Esophagus (tissue), 2 donors: Measurements from ENCODE around the gene ST14. TPM values are rescaled to one million over a fixed set of nuclear protein-coding genes. Genes with fewer than 3 reads are reported as not detected.
A peak's percentile ranks its signal among the peaks of the same experiment; 100 is the strongest.

Experiments
- H3K27ac ChIP-seq, 2 donors: one replicate each; pipeline ENCODE4 v1.5.1; 2013; ENCODE audit warnings: low read depth in 2 of 2, mild to moderate bottlenecking in 2 of 2, inconsistent platforms in 1 of 2, low read length in 1 of 2, moderate library complexity in 1 of 2
- H3K27me3 ChIP-seq, 2 donors: one replicate each; pipeline ENCODE4 v1.6.1; 2013; ENCODE audit warnings: low read length in 2 of 2, control low read depth in 1 of 2, mild to moderate bottlenecking in 1 of 2; ENCODE audit not compliant: insufficient read depth in 2 of 2, control insufficient read depth in 1 of 2
- H3K36me3 ChIP-seq, 2 donors: one replicate each; pipeline ENCODE4 v1.6.1; 2013; ENCODE audit warnings: low read length in 1 of 2; ENCODE audit not compliant: control insufficient read depth in 2 of 2, insufficient read depth in 2 of 2
- H3K4me1 ChIP-seq, 2 donors: one replicate each; pipeline ENCODE4 v1.6.1; 2013; ENCODE audit warnings: low read length in 1 of 2; ENCODE audit not compliant: control insufficient read depth in 2 of 2, insufficient read depth in 2 of 2
- H3K4me3 ChIP-seq, 2 donors: one replicate each; pipeline ENCODE4 v1.5.1; 2013; ENCODE audit warnings: low read length in 2 of 2, mild to moderate bottlenecking in 2 of 2, low read depth in 1 of 2, moderate library complexity in 1 of 2
- H3K9me3 ChIP-seq, 2 donors: one replicate each; pipeline ENCODE4 v1.6.1; 2013; ENCODE audit warnings: mild to moderate bottlenecking in 2 of 2, low read depth in 1 of 2, low read length in 1 of 2, moderate library complexity in 1 of 2; ENCODE audit not compliant: control insufficient read depth in 2 of 2, insufficient read depth in 1 of 2
- WGBS, 2 donors: extraction: QIAGEN DNeasy Blood & Tissue Kit; methylation state at CpG; one replicate each; pipeline ENCODE4 v1.1.7; 2013; 5-methylcytosine and 5-hydroxymethylcytosine counted together
- polyA plus RNA-seq, 2 donors: library from polyadenylated mRNA; stranded (reverse); fragments of 200-250 nt; gene quantifications; one replicate each; pipeline ENCODE4 v1.2.3, GENCODE V29; 2013
- donor health status: healthy with polysubstance abuse.
- donor health status: Bipolar disorder and iron deficiency.

The ST14 gene
- polyA plus RNA-seq, 2 donors = 69.6 to 86.4 TPM

- Histone ChIP-seq H3K27me3 (no peaks in the 10 kb centered on the region), H3K36me3 (peaks cover 11 to 15% of the 10 kb centered on the region in 2 donors), H3K27ac (peak overlapping the region; percentile 85), H3K9me3 (no peaks in the 10 kb centered on the region), H3K4me3 (no peak overlapping the region), H3K4me1 (peaks cover 2 to 4% of the 10 kb centered on the region in 2 donors)
- WGBS, 2 donors = 56 to 62% methylated on average over 15 of the region's 15 CpGs
Measured at GRCh38 chr11:130145975-130146776, 13.4 kb upstream of the ST14 start.

GRCh38 chr11:130146796-130147195 is 12.8 kb upstream of the ST14 start:
- Histone ChIP-seq H3K27me3 (no peaks in the 10 kb centered on the region), H3K27ac (peak overlapping the region; percentile 85)
- WGBS, 2 donors = 40 to 59% methylated on average over 5 of the region's 5 CpGs

GRCh38 chr11:130148796-130149326 is 10.7 kb upstream of the ST14 start:
- H3K36me3 ChIP-seq = peaks cover 0 to 3% of the 10 kb centered on the region in 2 donors
- no peaks in the 10 kb centered on the region for H3K27me3 ChIP-seq
- peaks cover 2 to 4% of the 10 kb centered on the region in 2 donors for H3K4me1 ChIP-seq
- H3K27ac ChIP-seq = no peak overlapping the region
- 90 to 95% methylated on average over 12 of the region's 12 CpGs for WGBS, 2 donors
- H3K9me3 ChIP-seq = no peaks in the 10 kb centered on the region
- no peak overlapping the region for H3K4me3 ChIP-seq

More at GRCh38 chr11:130146796-130147195, 12.8 kb upstream of the ST14 start:
- Histone ChIP-seq H3K4me1 (peaks cover 2 to 4% of the 10 kb centered on the region in 2 donors), H3K36me3 (peaks cover 10 to 14% of the 10 kb centered on the region in 2 donors), H3K4me3 (no peak overlapping the region), H3K9me3 (no peaks in the 10 kb centered on the region)

GRCh38 chr11:130150790-130151189 is 8.8 kb upstream of the ST14 start:
- H3K27ac ChIP-seq = no peak overlapping the region
- H3K4me1 ChIP-seq = peaks cover 2 to 4% of the 10 kb centered on the region in 2 donors
- no peaks in the 10 kb centered on the region for H3K9me3 ChIP-seq
- H3K36me3 ChIP-seq = peaks cover 0 to 2% of the 10 kb centered on the region in 2 donors
- WGBS, 2 donors = 90 to 93% methylated on average over 7 of the region's 7 CpGs
- no peaks in the 10 kb centered on the region for H3K27me3 ChIP-seq
- H3K4me3 ChIP-seq = no peak overlapping the region

- Histone ChIP-seq H3K36me3 (peaks cover 0 to 2% of the 10 kb centered on the region in 2 donors), H3K27me3 (no peaks in the 10 kb centered on the region), H3K4me1 (peaks cover 0 to 2% of the 10 kb centered on the region in 2 donors), H3K4me3 (no peak overlapping the region), H3K27ac (no peak overlapping the region), H3K9me3 (no peaks in the 10 kb centered on the region)
- 77 to 85% methylated on average over 1 of the region's 1 CpG for WGBS, 2 donors
Measured at GRCh38 chr11:130151196-130151595, 8.4 kb upstream of the ST14 start.

GRCh38 chr11:130156108-130157022 is 3.2 kb upstream of the ST14 start:
- peaks cover 7 to 10% of the 10 kb centered on the region in 2 donors for H3K4me1 ChIP-seq
- peak overlapping the region; percentile 63 to 87 for H3K27ac ChIP-seq
- no peaks in the 10 kb centered on the region for H3K27me3 ChIP-seq
- no peaks in the 10 kb centered on the region for H3K36me3 ChIP-seq
- H3K4me3 ChIP-seq = no peak overlapping the region
- no peaks in the 10 kb centered on the region for H3K9me3 ChIP-seq
- WGBS, 2 donors = 52 to 62% methylated on average over 11 of the region's 11 CpGs

- Histone ChIP-seq H3K27ac (peak overlapping the region; percentile 42 to 63), H3K4me3 (no peak overlapping the region), H3K36me3 (no peaks in the 10 kb centered on the region), H3K9me3 (no peaks in the 10 kb centered on the region), H3K27me3 (no peaks in the 10 kb centered on the region), H3K4me1 (peaks cover 10 to 11% of the 10 kb centered on the region in 2 donors)
- WGBS, 2 donors = 91 to 94% methylated on average over 8 of the region's 8 CpGs
Measured at GRCh38 chr11:130157101-130157500, 2.5 kb upstream of the ST14 start.

GRCh38 chr11:130157840-130158239 is 1.7 kb upstream of the ST14 start:
- H3K9me3 ChIP-seq = no peaks in the 10 kb centered on the region
- no peaks in the 10 kb centered on the region for H3K36me3 ChIP-seq
- no peaks in the 10 kb centered on the region for H3K27me3 ChIP-seq
- H3K4me1 ChIP-seq = peaks cover 10 to 12% of the 10 kb centered on the region in 2 donors
- no peak overlapping the region for H3K27ac ChIP-seq
- H3K4me3 ChIP-seq = no peak overlapping the region
- 78 to 81% methylated on average over 3 of the region's 3 CpGs for WGBS, 2 donors

- Histone ChIP-seq H3K9me3 (no peaks in the 10 kb centered on the region), H3K27me3 (no peaks in the 10 kb centered on the region), H3K27ac (peak overlapping the region in 1 of 2 donors; percentile 6), H3K4me1 (peaks cover 13 to 21% of the 10 kb centered on the region in 2 donors), H3K36me3 (peaks cover 0 to 6% of the 10 kb centered on the region in 2 donors), H3K4me3 (peak overlapping the region; percentile 17 to 89)
- WGBS, 2 donors = 63 to 73% methylated on average over 14 of the region's 14 CpGs
Measured at GRCh38 chr11:130159139-130159538, 443 bp upstream of the ST14 start.
